OCI-LY7 (cell line): ENCODE measurements around the gene SH3GLB2. TPM values are rescaled to one million over a fixed set of nuclear protein-coding genes. Genes with fewer than 3 reads are reported as not detected.
"Not testable (repeated sequence)": the region's sequence is repeated elsewhere in the genome, so short reads cannot be mapped to it uniquely, and the experiment has no call there.

Experiments
- BruUV-seq: library from RNA; stranded (reverse); fragments of 400-500 nt; replicated peaks from 2 replicates; lab custom pipeline; 2021; lab: Mats Ljungman, UMichigan
- CTCF ChIA-PET: fragments of 300-600 bp; sonication (Branson Sonifier 250); formaldehyde crosslinking; loops from one replicate; lab custom pipeline; 2022; ENCODE audit warnings: antibody characterized with exemption; ENCODE audit not compliant: unreplicated experiment; lab: Charles Lee
- POLR2A ChIA-PET: fragments of 300-600 bp; sonication (Branson Sonifier 250); formaldehyde crosslinking; loops from one replicate; lab custom pipeline; 2022; ENCODE audit warnings: antibody characterized with exemption; lab: Charles Lee
- DNase-seq: peaks from one replicate; pipeline ENCODE4 v3.0.0-alpha.2; 2015; ENCODE audit warnings: low spot score
- H2AFZ ChIP-seq: fragments of 200-600 bp; sonication (generic), shearing (Covaris generic); 2 replicates; pipeline ENCODE4 v1.6.1; 2014; ENCODE audit warnings: mild to moderate bottlenecking, antibody characterized with exemption, low read length, moderate library complexity
- H3K27ac ChIP-seq: fragments of 200-600 bp; sonication (generic); 2 replicates; pipeline ENCODE4 v1.5.1; 2014; ENCODE audit warnings: mixed run types, low read depth, mild to moderate bottlenecking, moderate library complexity, low read length, inconsistent platforms; ENCODE audit not compliant: poor library complexity, severe bottlenecking
- H3K36me3 ChIP-seq: fragments of 200-600 bp; sonication (generic); 2 replicates; pipeline ENCODE4 v1.6.1; 2014; ENCODE audit warnings: mild to moderate bottlenecking, antibody characterized with exemption, low read length, moderate library complexity, mixed read lengths; ENCODE audit not compliant: insufficient read depth
- H3K4me1 ChIP-seq: fragments of 200-600 bp; sonication (generic); 2 replicates; pipeline ENCODE4 v1.5.1; 2014; ENCODE audit warnings: mild to moderate bottlenecking, low read length; ENCODE audit not compliant: insufficient read depth, poor library complexity, severe bottlenecking
- H3K4me2 ChIP-seq: fragments of 200-600 bp; sonication (generic); 2 replicates; pipeline ENCODE4 v1.6.1; 2014; ENCODE audit warnings: mild to moderate bottlenecking, low read length
- H3K4me3 ChIP-seq: fragments of 200-600 bp; sonication (generic); 2 replicates; pipeline ENCODE4 v1.5.1; 2014; ENCODE audit warnings: mild to moderate bottlenecking, low read depth, low read length; ENCODE audit not compliant: poor library complexity, severe bottlenecking
- H3K79me2 ChIP-seq: fragments of 200-600 bp; sonication (generic); 2 replicates; pipeline ENCODE4 v1.6.1; 2016; ENCODE audit warnings: low read depth, mild to moderate bottlenecking, low read length, moderate library complexity, mixed read lengths; ENCODE audit not compliant: insufficient read depth
- H3K9me2 ChIP-seq: fragments of 200-600 bp; sonication (generic); 2 replicates; pipeline ENCODE4 v1.6.1; 2016; ENCODE audit warnings: mild to moderate bottlenecking, low read length, mixed read lengths; ENCODE audit not compliant: insufficient read depth
- H3K9me3 ChIP-seq: fragments of 200-600 bp; sonication (generic); 2 replicates; pipeline ENCODE4 v1.6.1; 2014; ENCODE audit warnings: mild to moderate bottlenecking, mixed run types, low read length, mixed read lengths
- H4K20me1 ChIP-seq: fragments of 200-600 bp; sonication (generic); 2 replicates; pipeline ENCODE4 v1.6.1; 2014; ENCODE audit warnings: mild to moderate bottlenecking, antibody characterized with exemption, low read length, moderate library complexity, mixed read lengths; ENCODE audit not compliant: insufficient read depth
- EZH2phosphoT487 ChIP-seq: fragments of 200-600 bp; sonication (generic); IDR thresholded peaks from 2 replicates; pipeline ENCODE4 v1.6.1; 2018; ENCODE audit warnings: low read depth, borderline replicate concordance, mild to moderate bottlenecking, mixed run types, antibody characterized with exemption, low read length, moderate library complexity, mixed read lengths
- intact Hi-C: fragments of 100-400 bp; cut with micrococcal nuclease; formaldehyde crosslinking; loops from one replicate; pipeline ENCODE4 v1.10.0; 2022; ENCODE audit not compliant: unreplicated experiment
- total RNA-seq, 2 experiments: library from RNA; depleted of rRNA in 1 of 2; stranded (reverse); fragments of >200 nt in 1 of 2; shearing (Covaris generic) in 1 of 2; gene quantifications; 2 replicates each; pipeline ENCODE4 v1.2.3, GENCODE V29; 2014 to 2022
- TF ChIP-seq, protein P1 (sequence below): fragments of 200-600 bp; sonication (generic); conservative IDR thresholded peaks from 2 replicates; pipeline ENCODE4 v1.5.1; 2014; ENCODE audit warnings: mild to moderate bottlenecking, antibody characterized with exemption, low read length, moderate library complexity, mixed read lengths

Gene SH3GLB2
- total RNA-seq, 2 experiments from 2014 or later: 58.4 to 92.6 TPM

DNA sequence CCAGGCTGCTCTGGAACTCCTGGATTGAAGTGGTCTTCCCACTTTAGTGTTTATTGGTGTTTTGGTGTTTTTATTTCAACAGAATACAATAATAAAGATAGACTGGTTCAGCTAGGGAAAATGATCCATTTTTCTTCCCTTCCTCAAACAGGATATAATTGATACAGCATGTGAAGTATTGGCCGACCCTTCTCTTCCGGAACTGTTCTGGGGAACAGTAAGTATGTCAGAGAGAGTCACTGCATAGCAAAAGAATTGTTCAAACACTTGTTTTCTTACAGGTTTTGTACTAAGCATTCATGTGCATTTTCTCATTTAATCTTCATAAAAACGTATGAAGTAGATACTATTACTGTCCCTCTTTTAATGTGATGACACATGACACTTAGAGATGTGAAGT lies 49.0 kb downstream of the SH3GLB2 start:
- no peaks in the 10 kb centered on the region for H4K20me1 ChIP-seq
- peaks cover 90% of the 10 kb centered on the region for H3K36me3 ChIP-seq
- H3K4me2 ChIP-seq: no peak overlapping the region
- H3K4me3 ChIP-seq: no peak overlapping the region
- TF ChIP-seq, protein P1, sequence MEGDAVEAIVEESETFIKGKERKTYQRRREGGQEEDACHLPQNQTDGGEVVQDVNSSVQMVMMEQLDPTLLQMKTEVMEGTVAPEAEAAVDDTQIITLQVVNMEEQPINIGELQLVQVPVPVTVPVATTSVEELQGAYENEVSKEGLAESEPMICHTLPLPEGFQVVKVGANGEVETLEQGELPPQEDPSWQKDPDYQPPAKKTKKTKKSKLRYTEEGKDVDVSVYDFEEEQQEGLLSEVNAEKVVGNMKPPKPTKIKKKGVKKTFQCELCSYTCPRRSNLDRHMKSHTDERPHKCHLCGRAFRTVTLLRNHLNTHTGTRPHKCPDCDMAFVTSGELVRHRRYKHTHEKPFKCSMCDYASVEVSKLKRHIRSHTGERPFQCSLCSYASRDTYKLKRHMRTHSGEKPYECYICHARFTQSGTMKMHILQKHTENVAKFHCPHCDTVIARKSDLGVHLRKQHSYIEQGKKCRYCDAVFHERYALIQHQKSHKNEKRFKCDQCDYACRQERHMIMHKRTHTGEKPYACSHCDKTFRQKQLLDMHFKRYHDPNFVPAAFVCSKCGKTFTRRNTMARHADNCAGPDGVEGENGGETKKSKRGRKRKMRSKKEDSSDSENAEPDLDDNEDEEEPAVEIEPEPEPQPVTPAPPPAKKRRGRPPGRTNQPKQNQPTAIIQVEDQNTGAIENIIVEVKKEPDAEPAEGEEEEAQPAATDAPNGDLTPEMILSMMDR: no peak
- no peak for TF ChIP-seq EZH2phosphoT487
- H3K79me2 ChIP-seq: no peaks in the 10 kb centered on the region
- no peaks in the 10 kb centered on the region for H3K9me2 ChIP-seq
- no peak for DNase-seq
- no peaks in the 10 kb centered on the region for H3K9me3 ChIP-seq
- intact Hi-C loops: no loop called here
- POLR2A ChIA-PET: no interaction called here
- no peak overlapping the region for H2AFZ ChIP-seq
- H3K27ac ChIP-seq: no peak overlapping the region
- no TSS peak for BruUV-seq
- H3K4me1 ChIP-seq: no peaks in the 10 kb centered on the region
- CTCF ChIA-PET: no interaction called here

DNA sequence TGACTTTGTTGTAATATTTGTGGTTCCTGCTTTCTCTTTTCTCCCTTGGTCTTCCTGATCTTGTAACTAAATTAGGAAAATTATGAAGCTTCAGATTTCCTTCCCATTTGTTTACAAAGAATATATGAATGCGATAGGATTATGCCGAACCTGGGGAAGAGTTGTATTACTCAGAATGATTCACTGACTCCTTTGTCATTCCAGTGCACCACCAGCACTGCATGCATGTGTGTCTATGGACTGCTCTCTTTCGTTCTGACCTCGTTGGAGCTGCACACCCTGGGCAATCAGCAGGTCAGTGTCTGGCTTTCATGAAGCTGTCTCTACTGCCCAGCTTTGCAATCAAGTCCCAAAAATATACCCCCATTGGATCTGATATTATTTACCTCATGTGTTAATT lies 55.2 kb downstream of the SH3GLB2 start:
- no peak for TF ChIP-seq EZH2phosphoT487
- TF ChIP-seq, protein P1: no peak
- no peaks in the 10 kb centered on the region for H3K79me2 ChIP-seq
- no peaks in the 10 kb centered on the region for H3K4me1 ChIP-seq
- H4K20me1 ChIP-seq: no peaks in the 10 kb centered on the region
- peaks cover 96% of the 10 kb centered on the region for H3K36me3 ChIP-seq
- H3K4me3 ChIP-seq: no peak overlapping the region
- ChIA-PET POLR2A (interaction anchor here (0.6 kb wide), 1 partner anchor 11 kb away, joined by 3 read pairs; no protein-coding TSS in a partner anchor), CTCF (no interaction called here)
- H3K4me2 ChIP-seq: no peak overlapping the region
- no peaks in the 10 kb centered on the region for H3K9me2 ChIP-seq
- BruUV-seq: no TSS peak
- no peak overlapping the region for H2AFZ ChIP-seq
- intact Hi-C loops: no loop called here
- no peak overlapping the region for H3K27ac ChIP-seq
- no peak for DNase-seq
- no peaks in the 10 kb centered on the region for H3K9me3 ChIP-seq

DNA sequence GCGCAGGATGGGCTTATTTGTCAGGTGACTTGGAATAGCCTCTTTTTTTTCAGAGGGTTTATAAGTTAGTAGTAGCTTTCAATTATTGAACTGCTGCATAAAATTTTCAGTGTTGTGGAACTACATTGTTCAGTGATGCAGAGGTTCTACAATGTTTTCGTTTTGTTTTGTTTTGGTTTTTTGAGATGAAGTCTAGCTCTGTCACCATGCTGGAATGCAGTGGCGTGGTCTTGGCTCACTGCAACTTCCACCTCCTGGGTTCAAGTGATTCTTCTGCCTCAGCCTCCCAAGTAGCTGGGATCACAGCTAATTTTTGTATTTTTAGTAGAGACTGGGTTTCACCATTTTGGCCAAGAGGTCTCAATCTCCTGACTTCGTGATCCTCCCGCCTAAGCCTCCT lies 58.6 kb downstream of the SH3GLB2 start:
- POLR2A ChIA-PET: interaction anchor here (0.6 kb wide), 1 partner anchor 129 kb away, joined by 3 read pairs; no protein-coding TSS in a partner anchor

DNA sequence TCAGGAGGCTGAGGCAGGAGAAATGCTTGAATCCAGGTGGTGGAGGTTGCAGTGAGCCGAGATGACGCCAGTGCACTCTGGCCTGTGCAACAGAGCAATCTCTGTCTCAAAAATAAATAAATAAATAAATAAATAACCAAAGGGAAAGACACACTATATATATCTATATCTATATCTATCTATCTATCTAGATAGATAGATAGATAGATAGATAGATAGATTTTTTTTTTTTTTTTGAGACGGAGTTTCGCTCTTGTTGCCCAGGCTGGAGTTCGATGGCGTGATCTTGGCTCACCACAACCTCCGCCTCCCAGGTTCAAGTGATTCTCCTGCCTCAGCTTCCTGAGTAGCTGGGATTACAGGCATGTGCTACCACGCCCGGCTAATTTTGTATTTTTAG lies 66.7 kb downstream of the SH3GLB2 start:
- H3K9me3 ChIP-seq, H3K4me2 ChIP-seq, H3K27ac ChIP-seq, H3K4me1 ChIP-seq, H3K9me2 ChIP-seq, CTCF ChIA-PET, H3K79me2 ChIP-seq, H3K4me3 ChIP-seq, H4K20me1 ChIP-seq, intact Hi-C loops, DNase-seq, H2AFZ ChIP-seq, BruUV-seq: not testable (repeated sequence)
- POLR2A ChIA-PET: interaction anchor here (0.6 to 0.7 kb wide), 2 partner anchors 11 to 28 kb away, joined by 3 to 5 read pairs; no protein-coding TSS in a partner anchor
- H3K36me3 ChIP-seq: peaks cover 92% of the 10 kb centered on the region

More for the DNA sequence above, 58.6 kb downstream of the SH3GLB2 start:
- H3K27ac ChIP-seq: no peak overlapping the region
- intact Hi-C loops: no loop called here
- no peaks in the 10 kb centered on the region for H4K20me1 ChIP-seq
- H3K4me3 ChIP-seq: no peak overlapping the region
- H3K79me2 ChIP-seq: peaks cover 4% of the 10 kb centered on the region; the same call in 1 of the 2 replicates
- TF ChIP-seq EZH2phosphoT487: no peak
- TF ChIP-seq, protein P1: no peak
- no peaks in the 10 kb centered on the region for H3K9me2 ChIP-seq
- no peaks in the 10 kb centered on the region for H3K4me1 ChIP-seq
- DNase-seq: no peak
- no peaks in the 10 kb centered on the region for H3K9me3 ChIP-seq
- BruUV-seq: no TSS peak
- H3K36me3 ChIP-seq: peaks cover 94% of the 10 kb centered on the region
- CTCF ChIA-PET: no interaction called here
- H2AFZ ChIP-seq: no peak overlapping the region
- no peak overlapping the region for H3K4me2 ChIP-seq
